ENCODE data around the gene SLC16A3.
A peak's percentile ranks its signal among the peaks of the same experiment; 100 is the strongest.

SLC16A3 gene

DNA sequence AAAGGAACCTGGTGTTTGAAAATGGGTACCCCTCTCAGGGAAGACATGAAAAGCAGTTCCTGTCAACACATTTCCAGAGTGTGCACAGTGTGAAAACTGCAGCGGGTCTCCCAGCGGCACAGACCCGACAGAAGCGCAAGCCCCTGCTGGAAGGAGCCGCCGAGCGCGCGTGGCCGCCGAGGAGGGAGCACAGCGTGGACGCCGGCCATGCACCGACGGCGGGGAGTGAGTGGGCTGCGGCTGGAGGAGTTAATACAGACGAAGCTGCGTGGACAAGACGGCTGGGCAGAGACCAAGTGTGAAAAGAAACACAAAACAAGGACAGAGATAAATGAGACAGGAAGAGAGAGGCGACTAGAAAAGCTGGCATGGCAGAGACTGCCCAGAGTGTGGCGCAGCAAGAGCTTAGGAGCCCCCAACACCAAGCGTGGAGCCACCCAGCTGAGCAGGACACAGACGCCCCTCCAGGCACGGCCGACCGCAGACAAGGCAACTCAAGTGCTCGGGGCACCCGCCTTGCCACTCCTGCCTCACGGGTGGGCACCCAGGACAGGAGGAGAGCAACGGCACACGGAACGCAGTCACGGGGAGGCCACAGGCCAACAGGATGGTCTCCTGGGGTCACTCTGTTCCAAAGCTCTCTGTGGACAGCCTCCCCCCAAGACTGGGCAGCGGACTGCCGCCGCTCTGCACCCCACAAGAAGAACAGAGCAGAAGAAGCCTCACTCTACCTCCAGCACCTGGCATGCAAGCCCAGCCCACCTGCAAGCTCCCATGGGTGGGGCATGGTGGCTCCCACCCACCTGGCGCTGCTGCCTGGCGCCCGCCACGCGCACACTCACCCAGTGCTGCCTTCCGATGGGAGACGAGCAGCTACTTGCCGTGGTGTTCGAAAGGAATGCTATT, 16.5 kb downstream of the SLC16A3 start:
- no peak overlapping the region for H3K18ac ChIP-seq (ENCODE audit: low read length)
- no peak overlapping the region for H3K4me2 ChIP-seq (ENCODE audit: low read length)
- peak in 1 of 2 donors; percentile 23 for DNase-seq
- H3K4me3 ChIP-seq (ENCODE audit: low read depth, low read length), result no peak overlapping the region
- no peaks in the 10 kb centered on the region for H3K79me2 ChIP-seq (ENCODE audit: control insufficient read depth, insufficient read depth, low read length, poor library complexity)
- no peak overlapping the region for H4K12ac ChIP-seq (ENCODE audit: low read depth, low read length)
- no peak overlapping the region for H2BK5ac ChIP-seq (ENCODE audit: low read depth, low read length, poor library complexity)
- H3K27ac ChIP-seq (ENCODE audit: low read depth, low read length), result no peak overlapping the region
- no peak overlapping the region for H4K8ac ChIP-seq (ENCODE audit: low read depth, low read length)
- peaks cover 1% of the 10 kb centered on the region for H3K9me3 ChIP-seq (ENCODE audit: insufficient read depth, low read depth, low read length)
- H3K9ac ChIP-seq (ENCODE audit: low read length), result no peak overlapping the region
- no peaks in the 10 kb centered on the region for H3K79me1 ChIP-seq (ENCODE audit: low read length)
- H2AK5ac ChIP-seq (ENCODE audit: low read length), result no peak overlapping the region
- H3K4me1 ChIP-seq (ENCODE audit: control insufficient read depth in 1 of 2, insufficient read depth in 2 of 2, low read length in 2 of 2), result peaks cover 0 to 3% of the 10 kb centered on the region in 2 experiments
- no peaks in the 10 kb centered on the region for H3K27me3 ChIP-seq (ENCODE audit: insufficient read depth, low read length)
- no peak overlapping the region for H3K23ac ChIP-seq (ENCODE audit: low read length)
- peaks cover 92 to 94% of the 10 kb centered on the region in 2 experiments for H3K36me3 ChIP-seq (ENCODE audit: control insufficient read depth in 1 of 2, insufficient read depth in 2 of 2, low read length in 2 of 2)
- WGBS (ENCODE audit: extremely low coverage, insufficient coverage, insufficient read length), result no CpG with 5 or more reads among the region's 47 CpGs
- H4K91ac ChIP-seq (ENCODE audit: low read depth, low read length), result no peak overlapping the region
- H2BK12ac ChIP-seq (ENCODE audit: low read length), result no peak overlapping the region
- H2BK120ac ChIP-seq (ENCODE audit: insufficient read depth, low read length, poor library complexity), result no peak overlapping the region
- H3K4ac ChIP-seq (ENCODE audit: low read depth, low read length), result no peak overlapping the region
- H3K14ac ChIP-seq (ENCODE audit: low read length), result no peak overlapping the region
- H2AFZ ChIP-seq (ENCODE audit: insufficient read depth, low read length, poor library complexity), result no peak overlapping the region

DNA sequence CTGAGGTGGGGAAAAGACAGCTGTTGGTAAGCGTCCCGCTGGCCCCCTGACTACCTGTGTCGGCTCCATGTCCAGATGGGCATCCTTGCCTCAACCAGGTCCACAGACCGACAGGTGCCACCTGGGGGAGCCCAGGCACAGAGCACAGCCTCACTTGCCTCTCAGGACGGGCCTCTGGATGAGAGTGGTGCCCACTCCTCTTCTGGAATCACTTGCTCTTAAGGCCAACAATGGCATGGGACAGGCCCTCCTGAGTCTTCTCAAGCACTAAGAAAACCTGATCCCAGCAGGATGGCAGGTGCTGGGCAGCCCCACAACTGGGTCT, 17.2 kb downstream of the SLC16A3 start:
- H2BK5ac ChIP-seq (ENCODE audit: low read depth, low read length, poor library complexity), result no peak overlapping the region
- no peaks in the 10 kb centered on the region for H3K79me2 ChIP-seq (ENCODE audit: control insufficient read depth, insufficient read depth, low read length, poor library complexity)
- no peak overlapping the region for H2BK120ac ChIP-seq (ENCODE audit: insufficient read depth, low read length, poor library complexity)
- no peak overlapping the region for H3K9ac ChIP-seq (ENCODE audit: low read length)
- no peaks in the 10 kb centered on the region for H3K79me1 ChIP-seq (ENCODE audit: low read length)
- DNase-seq, result no peak
- no peak overlapping the region for H3K4me3 ChIP-seq (ENCODE audit: low read depth, low read length)
- H3K36me3 ChIP-seq (ENCODE audit: control insufficient read depth in 1 of 2, insufficient read depth in 2 of 2, low read length in 2 of 2), result peaks cover 94% of the 10 kb centered on the region in 2 experiments
- H3K23ac ChIP-seq (ENCODE audit: low read length), result no peak overlapping the region
- no peak overlapping the region for H3K4me2 ChIP-seq (ENCODE audit: low read length)
- no peak overlapping the region for H2BK12ac ChIP-seq (ENCODE audit: low read length)
- H4K8ac ChIP-seq (ENCODE audit: low read depth, low read length), result no peak overlapping the region
- no peak overlapping the region for H4K12ac ChIP-seq (ENCODE audit: low read depth, low read length)
- H3K9me3 ChIP-seq (ENCODE audit: insufficient read depth, low read depth, low read length), result peaks cover 1% of the 10 kb centered on the region
- H3K4ac ChIP-seq (ENCODE audit: low read depth, low read length), result no peak overlapping the region
- H3K27ac ChIP-seq (ENCODE audit: low read depth, low read length), result no peak overlapping the region
- WGBS (ENCODE audit: extremely low coverage, insufficient coverage, insufficient read length), result no CpG with 5 or more reads among the region's 5 CpGs
- H2AK5ac ChIP-seq (ENCODE audit: low read length), result no peak overlapping the region
- H2AFZ ChIP-seq (ENCODE audit: insufficient read depth, low read length, poor library complexity), result no peak overlapping the region
- peaks cover 0 to 3% of the 10 kb centered on the region in 2 experiments for H3K4me1 ChIP-seq (ENCODE audit: control insufficient read depth in 1 of 2, insufficient read depth in 2 of 2, low read length in 2 of 2)
- no peak overlapping the region for H3K14ac ChIP-seq (ENCODE audit: low read length)
- no peak overlapping the region for H3K18ac ChIP-seq (ENCODE audit: low read length)
- no peak overlapping the region for H4K91ac ChIP-seq (ENCODE audit: low read depth, low read length)
- no peaks in the 10 kb centered on the region for H3K27me3 ChIP-seq (ENCODE audit: insufficient read depth, low read length)

DNA sequence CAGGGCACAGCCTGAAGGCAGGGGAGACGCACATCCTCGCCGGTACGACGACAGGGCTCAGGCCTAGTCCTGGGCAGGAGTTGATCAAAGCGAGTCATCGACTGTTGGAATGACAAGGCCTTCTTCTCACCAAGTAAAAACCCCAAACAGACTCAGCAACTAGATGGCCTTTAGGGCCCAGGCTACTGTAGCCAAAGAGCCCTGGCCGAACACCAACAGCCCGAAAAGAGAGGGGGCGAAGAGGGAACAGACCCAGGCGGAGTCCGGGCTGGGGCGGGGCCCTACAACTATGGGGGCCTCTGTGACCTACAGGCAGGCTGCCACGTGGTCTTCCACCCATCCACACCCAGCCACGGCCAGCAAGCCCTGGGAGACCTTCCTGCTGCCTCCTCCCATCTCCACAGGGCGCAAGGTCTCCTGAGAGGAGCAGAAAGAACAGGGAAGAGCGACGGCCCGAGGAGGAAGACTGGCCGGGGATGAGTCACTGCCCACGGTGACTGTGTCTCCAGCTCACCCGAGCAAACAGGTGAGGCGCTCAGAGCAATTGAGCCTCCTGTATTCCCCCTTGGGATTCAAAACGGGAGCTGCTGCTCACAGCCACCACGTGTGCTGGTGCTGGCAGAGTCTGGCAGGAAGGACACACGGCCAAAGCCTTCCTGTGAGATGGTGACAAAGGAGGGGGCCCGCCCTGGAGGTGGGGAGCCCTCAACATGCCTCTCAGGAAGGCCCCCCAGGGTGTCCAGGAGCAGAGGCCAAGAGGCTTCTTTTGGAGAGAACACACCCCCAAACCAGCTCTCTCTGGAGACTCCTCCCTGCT, 17.7 kb downstream of the SLC16A3 start:
- no peak overlapping the region for H3K9ac ChIP-seq (ENCODE audit: low read length)
- no peaks in the 10 kb centered on the region for H3K79me2 ChIP-seq (ENCODE audit: control insufficient read depth, insufficient read depth, low read length, poor library complexity)
- no peak overlapping the region for H4K8ac ChIP-seq (ENCODE audit: low read depth, low read length)
- peaks cover 1% of the 10 kb centered on the region for H3K9me3 ChIP-seq (ENCODE audit: insufficient read depth, low read depth, low read length)
- peaks cover 96% of the 10 kb centered on the region in 2 experiments for H3K36me3 ChIP-seq (ENCODE audit: control insufficient read depth in 1 of 2, insufficient read depth in 2 of 2, low read length in 2 of 2)
- H3K4me1 ChIP-seq (ENCODE audit: control insufficient read depth in 1 of 2, insufficient read depth in 2 of 2, low read length in 2 of 2), result peaks cover 0 to 3% of the 10 kb centered on the region in 2 experiments
- H3K27me3 ChIP-seq (ENCODE audit: insufficient read depth, low read length), result no peaks in the 10 kb centered on the region
- WGBS (ENCODE audit: extremely low coverage, insufficient coverage, insufficient read length), result no CpG with 5 or more reads among the region's 27 CpGs
- DNase-seq, result peak in 1 of 2 donors; percentile 49
- H3K23ac ChIP-seq (ENCODE audit: low read length), result no peak overlapping the region
- no peak overlapping the region for H3K4me2 ChIP-seq (ENCODE audit: low read length)
- no peak overlapping the region for H2BK5ac ChIP-seq (ENCODE audit: low read depth, low read length, poor library complexity)
- H2AK5ac ChIP-seq (ENCODE audit: low read length), result no peak overlapping the region
- no peaks in the 10 kb centered on the region for H3K79me1 ChIP-seq (ENCODE audit: low read length)
- H3K18ac ChIP-seq (ENCODE audit: low read length), result peak overlapping the region; percentile 27
- no peak overlapping the region for H3K4me3 ChIP-seq (ENCODE audit: low read depth, low read length)
- H4K12ac ChIP-seq (ENCODE audit: low read depth, low read length), result no peak overlapping the region
- no peak overlapping the region for H2AFZ ChIP-seq (ENCODE audit: insufficient read depth, low read length, poor library complexity)
- H3K14ac ChIP-seq (ENCODE audit: low read length), result no peak overlapping the region
- H2BK120ac ChIP-seq (ENCODE audit: insufficient read depth, low read length, poor library complexity), result no peak overlapping the region
- no peak overlapping the region for H4K91ac ChIP-seq (ENCODE audit: low read depth, low read length)
- H3K27ac ChIP-seq (ENCODE audit: low read depth, low read length), result no peak overlapping the region
- H3K4ac ChIP-seq (ENCODE audit: low read depth, low read length), result no peak overlapping the region
- no peak overlapping the region for H2BK12ac ChIP-seq (ENCODE audit: low read length)

DNA sequence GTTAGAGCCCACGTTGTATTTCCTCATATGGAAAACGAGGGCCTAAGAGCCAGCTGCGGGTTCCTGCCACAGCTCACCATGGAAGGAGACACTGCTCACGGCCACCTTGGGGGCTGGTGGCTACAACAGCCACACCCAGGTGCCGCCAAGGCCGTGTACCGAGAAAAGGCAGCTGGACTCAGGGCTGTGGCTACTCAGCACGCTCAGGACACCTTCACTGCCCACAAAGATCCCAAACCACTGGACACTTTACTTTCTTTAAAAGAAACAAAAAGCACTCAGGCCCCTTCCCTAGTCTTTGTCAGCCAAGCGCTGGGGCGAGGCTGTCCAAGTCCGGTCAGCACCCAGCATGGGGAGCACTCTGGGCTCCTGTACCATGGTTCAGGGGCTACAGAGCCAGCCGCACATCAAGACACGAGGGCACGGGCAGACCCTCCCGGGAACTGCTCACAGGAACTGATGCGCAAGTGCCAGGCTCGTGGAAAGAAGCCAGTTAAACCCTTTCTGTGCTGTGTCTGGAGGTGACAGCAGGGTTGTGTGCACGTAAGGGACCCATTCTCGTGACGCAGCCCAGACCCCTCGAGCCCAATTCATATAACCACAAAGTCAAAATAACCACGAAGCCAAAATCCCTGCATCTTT, 18.5 kb downstream of the SLC16A3 start:
- no peak overlapping the region for H2AFZ ChIP-seq (ENCODE audit: insufficient read depth, low read length, poor library complexity)
- no peak overlapping the region for H2BK12ac ChIP-seq (ENCODE audit: low read length)
- H3K4me3 ChIP-seq (ENCODE audit: low read depth, low read length), result no peak overlapping the region
- no peak overlapping the region for H2BK5ac ChIP-seq (ENCODE audit: low read depth, low read length, poor library complexity)
- H3K36me3 ChIP-seq (ENCODE audit: control insufficient read depth in 1 of 2, insufficient read depth in 2 of 2, low read length in 2 of 2), result peaks cover 97 to 98% of the 10 kb centered on the region in 2 experiments
- peak overlapping the region; percentile 27 for H3K18ac ChIP-seq (ENCODE audit: low read length)
- no peak overlapping the region for H3K4me2 ChIP-seq (ENCODE audit: low read length)
- no peaks in the 10 kb centered on the region for H3K79me1 ChIP-seq (ENCODE audit: low read length)
- H3K4ac ChIP-seq (ENCODE audit: low read depth, low read length), result no peak overlapping the region
- H4K12ac ChIP-seq (ENCODE audit: low read depth, low read length), result no peak overlapping the region
- peaks cover 0 to under 1% of the 10 kb centered on the region in 2 experiments for H3K4me1 ChIP-seq (ENCODE audit: control insufficient read depth in 1 of 2, insufficient read depth in 2 of 2, low read length in 2 of 2)
- no CpG with 5 or more reads among the region's 22 CpGs for WGBS (ENCODE audit: extremely low coverage, insufficient coverage, insufficient read length)
- peaks cover under 1% of the 10 kb centered on the region for H3K9me3 ChIP-seq (ENCODE audit: insufficient read depth, low read depth, low read length)
- H2AK5ac ChIP-seq (ENCODE audit: low read length), result no peak overlapping the region
- no peak overlapping the region for H4K8ac ChIP-seq (ENCODE audit: low read depth, low read length)
- no peaks in the 10 kb centered on the region for H3K79me2 ChIP-seq (ENCODE audit: control insufficient read depth, insufficient read depth, low read length, poor library complexity)
- DNase-seq, result peak in 1 of 2 donors; percentile 17
- no peak overlapping the region for H3K23ac ChIP-seq (ENCODE audit: low read length)
- no peak overlapping the region for H3K27ac ChIP-seq (ENCODE audit: low read depth, low read length)
- no peaks in the 10 kb centered on the region for H3K27me3 ChIP-seq (ENCODE audit: insufficient read depth, low read length)
- H3K9ac ChIP-seq (ENCODE audit: low read length), result no peak overlapping the region
- no peak overlapping the region for H2BK120ac ChIP-seq (ENCODE audit: insufficient read depth, low read length, poor library complexity)
- H3K14ac ChIP-seq (ENCODE audit: low read length), result no peak overlapping the region
- no peak overlapping the region for H4K91ac ChIP-seq (ENCODE audit: low read depth, low read length)

Data from trophoblast cell (in vitro differentiated cells and primary cell).